Hair follicle dermal papilla cell (primary cell): ENCODE results near the gene C6orf15. TPM values are rescaled to one million over a fixed set of nuclear protein-coding genes. Genes with fewer than 3 reads are reported as not detected.

Source experiments
- small RNA-seq: library from RNA; depleted of rRNA; stranded (forward); fragments of <200 nt; gene quantifications from one replicate; pipeline ENCODE3, GENCODE V24; 2012
- total RNA-seq: library from RNA; depleted of rRNA; stranded (reverse); fragments of >200 nt; gene quantifications from 2 replicates; pipeline ENCODE4 v1.2.3, GENCODE V29; 2012

Gene C6orf15
- not detected in 2 replicates for total RNA-seq

DNA sequence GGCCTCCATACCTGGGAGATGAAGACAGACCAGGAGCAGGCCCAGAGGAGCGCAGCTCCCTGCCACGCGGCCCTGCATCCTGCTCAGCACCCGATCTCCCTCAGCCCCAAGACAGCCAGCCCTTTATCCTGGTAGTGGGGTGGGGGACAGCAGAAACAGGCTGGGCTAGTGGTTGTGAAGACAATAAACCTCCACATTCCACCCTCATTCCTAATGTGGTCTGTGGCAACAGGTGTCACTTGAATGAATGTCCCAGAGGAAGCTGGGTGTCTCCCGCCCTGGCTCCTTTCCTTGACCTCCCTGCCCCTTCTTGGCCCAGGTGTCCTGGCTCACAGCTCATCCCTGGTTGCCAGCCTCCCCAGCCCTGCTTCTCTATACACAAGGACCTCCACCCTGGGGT, at the start of gene C6orf15:
Gene C6orf15, minus strand, starts transcription at position 98 of the 400 bp plus-strand sequence. Its CDS starts 20 bp downstream, at position 78.

GRCh38 chr6:31158140-31158862, 45.9 kb upstream of the C6orf15 start, which contains the start of gene TCF19:
TSS of gene TCF19 (plus strand) at chr6:31158589. CDS start at chr6:31159470, 881 bp downstream.

DNA sequence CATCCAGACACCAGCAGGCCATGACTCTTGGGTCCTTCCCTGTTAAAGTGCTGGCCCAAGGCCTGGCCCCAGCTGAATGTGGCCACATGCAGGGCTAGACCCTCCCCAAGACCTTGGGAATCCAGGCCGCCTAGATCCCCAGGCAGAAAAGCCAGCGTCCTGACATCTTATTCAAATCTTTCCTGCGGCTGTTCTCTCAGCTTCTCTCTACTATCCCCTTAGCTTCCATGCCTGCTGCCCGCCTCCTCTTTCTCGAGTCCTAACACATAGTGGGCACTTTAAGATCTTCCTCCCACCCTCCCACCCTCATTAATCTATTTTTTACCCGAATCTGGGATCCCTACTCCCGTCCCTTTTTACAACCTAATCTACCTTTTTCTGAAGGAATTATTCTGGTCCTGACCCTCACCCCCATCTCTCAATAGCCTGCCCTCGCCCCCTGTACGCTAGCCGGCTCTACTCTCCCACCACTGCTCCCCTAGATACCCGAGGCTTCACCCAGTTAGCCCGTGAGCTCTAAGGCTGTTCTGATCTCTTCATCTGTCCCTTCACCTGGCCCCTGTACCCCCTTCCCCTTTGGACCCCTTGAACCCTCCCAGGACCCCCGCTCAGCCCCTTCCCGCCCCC, 45.3 kb upstream of the C6orf15 start, which contains the start of gene CCHCR1:
Gene CCHCR1, minus strand, starts transcription at position 290 of the 627 bp plus-strand sequence. Its CDS starts 202 bp downstream, at position 88.

GRCh38 chr6:31138982-31139381, 26.6 kb upstream of the C6orf15 start, which contains the start of gene PSORS1C2:
TSS of gene PSORS1C2 (minus strand) at chr6:31139066. CDS start at chr6:31139026, 40 bp downstream.

DNA sequence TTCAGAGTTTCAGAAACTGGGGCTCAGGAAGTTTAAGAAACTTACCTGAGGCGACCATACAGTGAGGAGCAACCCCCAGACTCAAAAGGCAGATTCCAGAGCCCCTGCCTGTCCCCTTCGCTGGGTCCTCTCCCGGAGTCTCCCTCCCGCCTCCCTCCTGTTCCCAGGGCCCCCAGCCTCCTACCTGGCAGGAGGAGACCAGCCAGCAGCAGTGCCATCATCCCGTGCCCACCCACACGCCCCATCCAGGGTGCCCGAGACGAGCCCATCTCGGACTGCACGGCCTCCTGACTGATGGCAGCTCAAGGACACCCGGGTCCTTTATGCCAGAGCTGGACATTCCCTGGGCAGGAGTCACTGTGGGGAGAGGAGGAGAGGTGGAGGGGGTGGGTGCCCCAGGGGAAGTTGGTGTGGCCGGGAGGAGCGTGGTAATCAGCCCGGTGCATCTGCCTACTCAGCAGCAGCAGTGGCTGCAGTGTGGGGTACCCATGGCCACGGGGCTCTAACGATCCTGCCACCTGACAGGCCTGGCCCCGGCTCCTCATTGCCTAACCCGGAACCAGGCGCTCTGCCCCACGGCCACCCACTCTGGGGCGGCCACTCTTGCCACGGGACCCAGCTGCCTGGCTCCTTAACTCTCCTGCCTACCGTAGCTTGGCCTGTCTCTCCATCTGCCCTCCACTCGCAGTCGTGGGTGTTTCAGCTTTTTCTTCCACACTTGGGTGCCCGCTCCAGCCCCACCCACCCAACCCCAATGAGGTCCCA, 8.0 kb upstream of the C6orf15 start, which contains the start of gene CDSN:
Gene CDSN, minus strand, starts transcription at position 296 of the 765 bp plus-strand sequence. Its CDS starts 27 bp downstream, at position 269.

GRCh38 chr6:31114541-31114878, 2.1 kb upstream of the C6orf15 start, which contains the start of gene PSORS1C1:
TSS of gene PSORS1C1 (plus strand) at chr6:31114800. CDS start at chr6:31129633, 14,833 bp downstream.

Small RNA genes within 50 kb of the gene (small RNA-seq; reads per million reads assigned to genes)
- not detected for gene POLR2LP1
- gene RNU6-1133P: not detected

Other genes with a start within 250 kb of the C6orf15 start
- gene DDR1, start 228.1 kb downstream of the C6orf15 start, total RNA-seq: 13.8 and 15.5 TPM in 2 replicates
- 10.1 and 11.8 TPM in 2 replicates for gene GTF2H4, start 204.4 kb downstream of the C6orf15 start, total RNA-seq
- 21.7 and 24.8 TPM in 2 replicates for gene VARS2, start 198.3 kb downstream of the C6orf15 start, total RNA-seq
- gene SFTA2, start 180.4 kb downstream of the C6orf15 start, total RNA-seq: not detected in 2 replicates
- not detected in 2 replicates for gene MUCL3, start 171.6 kb downstream of the C6orf15 start, total RNA-seq
- gene MUC21, start 128.9 kb downstream of the C6orf15 start, total RNA-seq: not detected in 2 replicates
- gene MUC22, start 102.1 kb downstream of the C6orf15 start, total RNA-seq: not detected in 2 replicates
- 1.6 and 2.7 TPM in 2 replicates for gene PSORS1C1, start 2.2 kb upstream of the C6orf15 start, total RNA-seq
- gene CDSN, start 7.9 kb upstream of the C6orf15 start, total RNA-seq: not detected in 2 replicates
- not detected in 2 replicates for gene PSORS1C2, start 26.5 kb upstream of the C6orf15 start, total RNA-seq
- gene CCHCR1, start 45.2 kb upstream of the C6orf15 start, total RNA-seq: 15.7 and 17.0 TPM in 2 replicates
- gene TCF19, start 46.0 kb upstream of the C6orf15 start, total RNA-seq: 4.5 and 5.0 TPM in 2 replicates
- gene POU5F1, start 58.1 kb upstream of the C6orf15 start, total RNA-seq: 0.61 TPM in 1 of 2 replicates, not detected in the other
- 128 and 530 TPM in 2 replicates for gene HLA-C, start 159.5 kb upstream of the C6orf15 start, total RNA-seq
- 380 and 623 TPM in 2 replicates for gene HLA-B, start 244.6 kb upstream of the C6orf15 start, total RNA-seq